Measurements from ENCODE around the gene RPP14.

RPP14 gene

GRCh38 chr3:58292866-58293265, 13.2 kb upstream of the RPP14 start:
- Histone ChIP-seq H3K9ac (ENCODE audit: low read depth, low read length) (no peak overlapping the region), H3K36me3 (ENCODE audit: insufficient read depth, low read length) (no peaks in the 10 kb centered on the region), H3K27ac (ENCODE audit: low read depth, low read length) (no peak overlapping the region), H3K4me3 (ENCODE audit: low read length) (no peak overlapping the region), H3K9me3 (ENCODE audit: insufficient read depth, low read depth, low read length) (no peaks in the 10 kb centered on the region), H3K4me1 (ENCODE audit: insufficient read depth, low read length) (no peaks in the 10 kb centered on the region), H3K27me3 (ENCODE audit: insufficient read depth, low read length) (no peaks in the 10 kb centered on the region)
- 89% methylated on average over 10 of the region's 10 CpGs for WGBS

DNA sequence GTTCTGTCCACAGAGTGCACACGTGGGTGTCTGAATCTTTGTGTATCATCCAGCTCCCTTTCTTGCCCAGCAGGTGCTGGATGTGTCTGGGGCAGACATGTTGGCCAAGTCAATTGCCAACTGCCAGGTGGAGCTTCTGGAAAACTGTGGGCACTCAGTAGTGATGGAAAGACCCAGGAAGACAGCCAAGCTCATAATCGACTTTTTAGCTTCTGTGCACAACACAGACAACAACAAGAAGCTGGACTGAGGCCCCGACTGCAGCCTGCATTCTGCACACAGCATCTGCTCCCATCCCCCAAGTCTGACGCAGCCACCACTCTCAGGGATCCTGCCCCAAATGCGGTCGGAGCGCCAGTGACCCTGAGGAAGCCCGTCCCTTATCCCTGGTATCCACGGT, 12.5 kb upstream of the RPP14 start:
- H3K4me1 ChIP-seq (ENCODE audit: insufficient read depth, low read length) = no peaks in the 10 kb centered on the region
- H3K9ac ChIP-seq (ENCODE audit: low read depth, low read length) = no peak overlapping the region
- no peaks in the 10 kb centered on the region for H3K27me3 ChIP-seq (ENCODE audit: insufficient read depth, low read length)
- H3K9me3 ChIP-seq (ENCODE audit: insufficient read depth, low read depth, low read length) = no peaks in the 10 kb centered on the region
- H3K36me3 ChIP-seq (ENCODE audit: insufficient read depth, low read length) = no peaks in the 10 kb centered on the region
- no peak overlapping the region for H3K4me3 ChIP-seq (ENCODE audit: low read length)
- 89% methylated on average over 9 of the region's 9 CpGs for WGBS
- no peak overlapping the region for H3K27ac ChIP-seq (ENCODE audit: low read depth, low read length)

- no peaks in the 10 kb centered on the region for H3K36me3 ChIP-seq (ENCODE audit: insufficient read depth, low read length)
- H3K4me1 ChIP-seq (ENCODE audit: insufficient read depth, low read length) = no peaks in the 10 kb centered on the region; the same call in 1 of the 2 replicates
- no peak overlapping the region for H3K4me3 ChIP-seq (ENCODE audit: low read length)
- no peak overlapping the region for H3K9ac ChIP-seq (ENCODE audit: low read depth, low read length)
- no peaks in the 10 kb centered on the region for H3K9me3 ChIP-seq (ENCODE audit: insufficient read depth, low read depth, low read length)
- 59% methylated on average over 5 of the region's 5 CpGs for WGBS
- H3K27ac ChIP-seq (ENCODE audit: low read depth, low read length) = no peak overlapping the region
- no peaks in the 10 kb centered on the region for H3K27me3 ChIP-seq (ENCODE audit: insufficient read depth, low read length)
Observed at GRCh38 chr3:58296269-58296668, 9.8 kb upstream of the RPP14 start.

GRCh38 chr3:58296843-58297242, 9.2 kb upstream of the RPP14 start:
- 91% methylated on average over 6 of the region's 6 CpGs for WGBS
- Histone ChIP-seq H3K4me1 (ENCODE audit: insufficient read depth, low read length) (no peaks in the 10 kb centered on the region; the same call in 1 of the 2 replicates), H3K27me3 (ENCODE audit: insufficient read depth, low read length) (no peaks in the 10 kb centered on the region; the same call in 1 of the 2 replicates), H3K9ac (ENCODE audit: low read depth, low read length) (no peak overlapping the region), H3K36me3 (ENCODE audit: insufficient read depth, low read length) (no peaks in the 10 kb centered on the region), H3K9me3 (ENCODE audit: insufficient read depth, low read depth, low read length) (no peaks in the 10 kb centered on the region), H3K27ac (ENCODE audit: low read depth, low read length) (no peak overlapping the region), H3K4me3 (ENCODE audit: low read length) (no peak overlapping the region)

- Histone ChIP-seq H3K4me3 (ENCODE audit: low read length) (no peak overlapping the region), H3K4me1 (ENCODE audit: insufficient read depth, low read length) (no peaks in the 10 kb centered on the region; the same call in 1 of the 2 replicates), H3K9me3 (ENCODE audit: insufficient read depth, low read depth, low read length) (no peaks in the 10 kb centered on the region), H3K27me3 (ENCODE audit: insufficient read depth, low read length) (no peaks in the 10 kb centered on the region; the same call in 1 of the 2 replicates), H3K27ac (ENCODE audit: low read depth, low read length) (no peak overlapping the region), H3K36me3 (ENCODE audit: insufficient read depth, low read length) (no peaks in the 10 kb centered on the region), H3K9ac (ENCODE audit: low read depth, low read length) (no peak overlapping the region)
- WGBS = 73% methylated on average over 3 of the region's 3 CpGs
Observed at GRCh38 chr3:58298190-58298589, 7.9 kb upstream of the RPP14 start.

DNA sequence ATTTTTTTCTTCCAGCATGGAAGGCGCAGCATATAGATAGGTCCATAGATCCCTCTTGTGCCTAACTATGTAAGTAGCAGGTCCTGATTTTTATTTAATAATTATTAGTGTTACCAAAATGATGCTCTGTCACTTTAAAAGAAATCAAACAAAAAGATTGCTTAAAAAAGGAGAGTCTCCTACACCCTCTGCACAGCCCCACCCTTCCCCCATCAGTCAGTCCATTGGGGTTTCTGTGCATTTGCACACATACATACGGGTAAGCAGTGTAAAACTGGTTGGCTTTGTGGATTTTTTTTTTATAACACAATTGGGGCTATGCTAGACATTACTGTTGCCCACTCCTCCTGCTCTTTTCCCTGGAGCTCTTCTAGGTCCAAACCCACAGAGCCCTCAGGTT, 7.0 kb upstream of the RPP14 start:
- Histone ChIP-seq H3K36me3 (ENCODE audit: insufficient read depth, low read length) (no peaks in the 10 kb centered on the region), H3K9me3 (ENCODE audit: insufficient read depth, low read depth, low read length) (no peaks in the 10 kb centered on the region), H3K4me1 (ENCODE audit: insufficient read depth, low read length) (no peaks in the 10 kb centered on the region; the same call in 1 of the 2 replicates), H3K27ac (ENCODE audit: low read depth, low read length) (no peak overlapping the region), H3K4me3 (ENCODE audit: low read length) (no peak overlapping the region), H3K27me3 (ENCODE audit: insufficient read depth, low read length) (no peaks in the 10 kb centered on the region; the same call in 1 of the 2 replicates), H3K9ac (ENCODE audit: low read depth, low read length) (no peak overlapping the region)
- WGBS = no CpG with 5 or more reads among the region's 2 CpGs

DNA sequence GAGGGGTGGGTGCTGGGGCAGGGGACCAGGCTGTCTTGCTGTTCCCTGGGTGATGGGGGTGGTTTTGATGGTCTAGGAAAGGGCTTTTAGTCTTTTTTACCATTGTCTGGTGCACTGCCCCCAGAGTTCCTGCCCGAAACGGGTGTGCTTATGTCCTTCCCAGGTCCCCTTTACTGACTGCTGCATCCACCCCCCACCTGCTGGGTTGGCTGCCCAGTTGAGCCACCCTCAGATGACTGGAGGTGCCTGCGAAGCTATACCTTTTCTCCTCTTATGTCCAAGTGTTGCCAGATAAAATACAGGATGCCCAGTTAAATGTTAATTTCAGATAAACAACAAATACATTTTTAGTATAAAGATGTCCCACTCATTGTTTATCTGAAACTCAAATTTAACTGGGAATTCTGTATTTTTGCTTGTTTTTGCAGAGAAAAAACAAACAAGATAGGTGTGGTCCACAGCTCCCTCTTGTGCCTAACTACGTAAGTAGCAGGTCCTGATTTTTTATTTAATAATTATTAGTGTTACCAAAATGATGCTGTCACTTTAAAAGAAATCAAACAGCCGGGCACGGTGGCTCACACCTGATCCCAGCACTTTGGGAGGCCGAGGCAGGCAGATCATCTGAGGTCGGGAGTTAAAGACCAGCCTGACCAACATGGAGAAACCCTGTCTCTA, 6.1 kb upstream of the RPP14 start:
- no peak overlapping the region for H3K9ac ChIP-seq (ENCODE audit: low read depth, low read length)
- H3K27me3 ChIP-seq (ENCODE audit: insufficient read depth, low read length) = no peaks in the 10 kb centered on the region; the same call in 1 of the 2 replicates
- H3K9me3 ChIP-seq (ENCODE audit: insufficient read depth, low read depth, low read length) = no peaks in the 10 kb centered on the region
- no peak overlapping the region for H3K4me3 ChIP-seq (ENCODE audit: low read length)
- H3K4me1 ChIP-seq (ENCODE audit: insufficient read depth, low read length) = no peaks in the 10 kb centered on the region; the same call in 1 of the 2 replicates
- H3K36me3 ChIP-seq (ENCODE audit: insufficient read depth, low read length) = no peaks in the 10 kb centered on the region
- H3K27ac ChIP-seq (ENCODE audit: low read depth, low read length) = no peak overlapping the region
- WGBS = 25% methylated on average over 8 of the region's 8 CpGs

DNA sequence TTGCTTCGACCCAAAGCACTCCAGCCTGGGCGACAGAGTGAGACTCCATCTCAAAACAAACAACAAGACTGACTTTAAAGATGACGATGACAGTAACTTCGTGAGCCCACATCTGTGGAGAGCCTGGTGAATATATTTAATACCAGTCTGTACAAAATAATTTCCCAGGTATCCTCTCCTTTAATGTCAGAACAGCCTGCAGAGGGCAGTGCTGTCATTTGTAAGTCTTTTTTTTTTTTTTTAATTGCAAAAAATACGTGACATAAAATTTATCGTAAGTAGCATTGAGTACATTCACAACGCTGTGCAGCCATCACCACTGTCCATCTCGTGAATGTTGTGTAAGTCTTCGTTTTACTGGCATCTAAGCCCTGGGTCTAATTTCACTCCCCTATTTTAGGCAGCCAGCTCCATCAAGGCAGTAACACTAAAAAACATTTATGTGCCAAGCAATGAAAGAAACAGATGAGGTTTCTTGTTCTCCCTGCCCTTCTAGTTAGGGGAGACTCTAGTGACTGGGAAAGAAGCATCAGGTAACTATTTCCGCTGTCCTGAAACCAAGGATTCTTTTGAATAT, 1.7 kb downstream of the RPP14 start:
- H3K4me3 ChIP-seq (ENCODE audit: low read length) = peak overlapping the region; percentile 75
- no peaks in the 10 kb centered on the region for H3K27me3 ChIP-seq (ENCODE audit: insufficient read depth, low read length)
- no peak overlapping the region for H3K27ac ChIP-seq (ENCODE audit: low read depth, low read length)
- H3K9ac ChIP-seq (ENCODE audit: low read depth, low read length) = peak overlapping the region; percentile 90
- 78% methylated on average over 10 of the region's 10 CpGs for WGBS
- 0 out of 2 replicates have a peak, but pooled peaks cover 6% of the 10 kb centered on the region for H3K4me1 ChIP-seq (ENCODE audit: insufficient read depth, low read length)
- no peaks in the 10 kb centered on the region for H3K9me3 ChIP-seq (ENCODE audit: insufficient read depth, low read depth, low read length)
- peaks cover 42% of the 10 kb centered on the region for H3K36me3 ChIP-seq (ENCODE audit: insufficient read depth, low read length)

DNA sequence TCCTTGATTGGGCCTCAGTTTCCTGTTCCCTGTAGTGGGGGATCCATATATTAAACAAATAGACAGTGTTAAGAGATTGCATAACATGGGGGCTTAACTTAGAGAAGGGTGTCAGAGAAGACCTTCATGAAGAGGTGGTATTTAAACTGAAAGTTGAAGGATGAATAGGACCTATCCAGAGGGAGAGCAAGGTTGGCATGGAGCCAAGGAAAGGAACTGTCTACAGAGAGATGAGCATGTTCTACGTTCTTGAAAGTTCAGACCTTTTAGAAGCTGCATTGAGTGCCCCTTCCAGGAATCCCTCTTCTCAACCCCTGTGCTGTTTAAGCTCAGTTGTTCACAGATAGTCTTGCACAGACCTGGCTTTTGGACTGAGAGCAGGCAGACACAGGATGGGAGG, 2.7 kb downstream of the RPP14 start:
- H3K4me3 ChIP-seq (ENCODE audit: low read length) = no peak overlapping the region
- peaks cover 50% of the 10 kb centered on the region for H3K36me3 ChIP-seq (ENCODE audit: insufficient read depth, low read length)
- H3K4me1 ChIP-seq (ENCODE audit: insufficient read depth, low read length) = 0 out of 2 replicates have a peak, but pooled peaks cover 6% of the 10 kb centered on the region
- no peak overlapping the region for H3K27ac ChIP-seq (ENCODE audit: low read depth, low read length)
- no peaks in the 10 kb centered on the region for H3K27me3 ChIP-seq (ENCODE audit: insufficient read depth, low read length)
- H3K9ac ChIP-seq (ENCODE audit: low read depth, low read length) = no peak overlapping the region
- WGBS = 93% methylated on average over 1 of the region's 1 CpG
- H3K9me3 ChIP-seq (ENCODE audit: insufficient read depth, low read depth, low read length) = no peaks in the 10 kb centered on the region

DNA sequence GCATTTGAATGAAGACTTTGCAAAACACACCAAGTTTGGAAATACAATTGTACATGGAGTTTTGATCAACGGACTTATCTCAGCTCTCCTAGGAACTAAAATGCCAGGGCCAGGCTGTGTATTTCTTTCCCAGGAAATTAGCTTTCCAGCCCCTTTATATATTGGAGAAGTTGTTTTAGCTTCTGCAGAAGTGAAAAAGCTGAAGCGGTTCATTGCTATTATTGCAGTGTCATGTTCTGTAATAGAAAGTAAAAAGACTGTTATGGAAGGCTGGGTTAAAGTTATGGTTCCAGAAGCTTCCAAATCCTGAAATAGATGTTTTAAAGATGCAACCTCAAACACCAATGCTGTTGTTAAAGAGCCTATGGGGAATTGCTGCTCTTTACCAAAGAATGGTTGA, 11.8 kb downstream of the RPP14 start:
- Histone ChIP-seq H3K27me3 (ENCODE audit: insufficient read depth, low read length) (no peaks in the 10 kb centered on the region), H3K9ac (ENCODE audit: low read depth, low read length) (no peak overlapping the region), H3K36me3 (ENCODE audit: insufficient read depth, low read length) (peaks cover 67% of the 10 kb centered on the region), H3K4me3 (ENCODE audit: low read length) (no peak overlapping the region), H3K9me3 (ENCODE audit: insufficient read depth, low read depth, low read length) (no peaks in the 10 kb centered on the region), H3K27ac (ENCODE audit: low read depth, low read length) (no peak overlapping the region), H3K4me1 (ENCODE audit: insufficient read depth, low read length) (peaks cover 13% of the 10 kb centered on the region)
- 96% methylated on average over 2 of the region's 2 CpGs for WGBS

DNA sequence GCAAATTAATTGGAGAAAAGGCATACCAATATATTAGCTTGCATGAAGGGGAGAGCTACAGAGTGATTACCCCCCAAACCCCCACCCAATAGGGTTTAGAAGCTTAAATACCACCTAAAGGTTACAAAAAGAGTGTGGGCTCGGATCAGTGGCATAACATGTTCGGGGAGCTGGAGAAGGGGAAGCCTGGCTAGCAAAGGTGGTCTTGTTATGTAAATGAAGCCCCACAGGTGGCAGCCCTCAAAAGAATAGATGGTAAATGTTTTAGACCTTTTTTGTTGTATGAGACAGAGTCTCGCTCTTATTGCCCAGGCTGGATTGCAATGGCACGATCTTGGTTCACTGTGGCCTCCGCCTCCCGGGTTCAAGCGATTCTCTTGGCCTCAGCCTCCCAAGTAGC, 15.7 kb downstream of the RPP14 start:
- Histone ChIP-seq H3K36me3 (ENCODE audit: insufficient read depth, low read length) (peaks cover 31% of the 10 kb centered on the region), H3K27me3 (ENCODE audit: insufficient read depth, low read length) (no peaks in the 10 kb centered on the region), H3K9me3 (ENCODE audit: insufficient read depth, low read depth, low read length) (no peaks in the 10 kb centered on the region), H3K9ac (ENCODE audit: low read depth, low read length) (no peak overlapping the region), H3K4me1 (ENCODE audit: insufficient read depth, low read length) (peaks cover 22% of the 10 kb centered on the region), H3K4me3 (ENCODE audit: low read length) (peak overlapping the region; percentile 14; the same call in 1 of the 2 replicates), H3K27ac (ENCODE audit: low read depth, low read length) (peak overlapping the region; percentile 61; the same call in 1 of the 2 replicates)
- WGBS = 43% methylated on average over 7 of the region's 7 CpGs

Measured in HUES64 (cell line).